ENCODE results near the gene TSSK6. TPM values are rescaled to one million over a fixed set of nuclear protein-coding genes. Genes with fewer than 3 reads are reported as not detected.

Gene TSSK6
- total RNA-seq, 4 donors from 2014 or later: 1.9 to 3.8 (median 3.0) TPM

- no peak within 1 kb of the TSS for H3K27ac ChIP-seq
- H3K27me3 ChIP-seq: no peaks in the 10 kb centered on the region
- DNase-seq (ENCODE audit: low spot score in 2 of 2): peak in 1 of 2 donors; percentile 60
- peaks cover 7% of the 10 kb centered on the region for H3K4me1 ChIP-seq
- H3K4me3 ChIP-seq: no peak within 1 kb of the TSS
- TF ChIP-seq EP300 (IDR thresholded peaks at IDR 0.05) (no peak), POLR2A (IDR thresholded peaks at IDR 0.05) (no peak)
- H3K36me3 ChIP-seq: peaks cover 43% of the 10 kb centered on the region
- WGBS: 79% methylated on average over 25 of the region's 50 CpGs
- no peaks in the 10 kb centered on the region for H3K9me3 ChIP-seq
Observed at GRCh38 chr19:19528721-19529490, 13.6 kb upstream of the TSSK6 start, which contains the start of gene YJEFN3. TSS of gene YJEFN3 (plus strand) at chr19:19528911. CDS start at chr19:19528933, 22 bp downstream.

DNA sequence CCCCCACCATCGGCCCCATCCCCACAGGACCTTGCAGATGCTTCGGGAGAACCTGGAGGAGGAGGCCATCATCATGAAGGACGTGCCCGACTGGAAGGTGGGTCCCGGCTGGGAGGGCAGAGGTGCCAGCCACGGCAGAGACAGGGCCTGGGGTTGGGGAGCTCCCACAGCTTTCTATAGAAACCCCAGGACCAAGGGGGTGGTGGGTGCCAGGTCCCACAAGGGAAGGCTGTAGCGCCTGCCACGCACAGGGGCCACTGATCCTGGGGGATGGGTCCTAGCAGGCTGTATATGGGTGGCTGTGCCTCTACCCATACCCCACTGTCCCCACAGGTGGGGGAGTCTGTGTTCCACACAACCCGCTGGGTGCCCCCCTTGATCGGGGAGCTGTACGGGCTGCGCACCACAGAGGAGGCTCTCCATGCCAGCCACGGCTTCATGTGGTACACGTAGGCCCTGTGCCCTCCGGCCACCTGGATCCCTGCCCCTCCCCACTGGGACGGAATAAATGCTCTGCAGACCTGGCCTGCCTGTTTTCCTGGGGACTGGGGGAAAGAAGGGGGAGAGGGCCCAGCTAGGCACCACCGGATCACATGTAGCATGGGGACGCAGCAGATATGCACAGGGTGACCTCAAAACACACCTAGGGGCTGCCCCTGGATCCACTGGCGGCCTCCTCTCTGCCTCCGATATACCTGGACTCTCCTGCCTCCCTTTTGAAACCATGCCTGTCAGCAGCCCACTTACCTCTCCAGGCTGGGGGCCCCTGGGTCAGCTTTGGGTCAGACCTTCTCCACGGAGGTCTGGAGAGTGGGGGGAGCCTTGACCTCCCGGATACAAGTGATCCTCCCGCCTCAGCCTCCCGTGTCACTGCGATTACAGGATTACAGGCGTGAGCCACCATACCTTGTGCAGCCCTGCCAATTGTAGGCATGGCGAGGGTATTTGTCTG is 12.6 kb upstream of the TSSK6 start:
- peak in 1 of 2 donors; percentile 57 for DNase-seq (ENCODE audit: low spot score in 2 of 2)
- Histone ChIP-seq H3K36me3 (peaks cover 44% of the 10 kb centered on the region), H3K4me1 (peaks cover 7% of the 10 kb centered on the region), H3K27ac (no peak overlapping the region), H3K27me3 (no peaks in the 10 kb centered on the region), H3K9me3 (no peaks in the 10 kb centered on the region), H3K4me3 (no peak overlapping the region)
- TF ChIP-seq EP300 (IDR thresholded peaks at IDR 0.05) (no peak), POLR2A (IDR thresholded peaks at IDR 0.05) (no peak), POLR2AphosphoS5 (IDR thresholded peaks at IDR 0.05) (no peak)
- TF ChIP-seq, protein P1, sequence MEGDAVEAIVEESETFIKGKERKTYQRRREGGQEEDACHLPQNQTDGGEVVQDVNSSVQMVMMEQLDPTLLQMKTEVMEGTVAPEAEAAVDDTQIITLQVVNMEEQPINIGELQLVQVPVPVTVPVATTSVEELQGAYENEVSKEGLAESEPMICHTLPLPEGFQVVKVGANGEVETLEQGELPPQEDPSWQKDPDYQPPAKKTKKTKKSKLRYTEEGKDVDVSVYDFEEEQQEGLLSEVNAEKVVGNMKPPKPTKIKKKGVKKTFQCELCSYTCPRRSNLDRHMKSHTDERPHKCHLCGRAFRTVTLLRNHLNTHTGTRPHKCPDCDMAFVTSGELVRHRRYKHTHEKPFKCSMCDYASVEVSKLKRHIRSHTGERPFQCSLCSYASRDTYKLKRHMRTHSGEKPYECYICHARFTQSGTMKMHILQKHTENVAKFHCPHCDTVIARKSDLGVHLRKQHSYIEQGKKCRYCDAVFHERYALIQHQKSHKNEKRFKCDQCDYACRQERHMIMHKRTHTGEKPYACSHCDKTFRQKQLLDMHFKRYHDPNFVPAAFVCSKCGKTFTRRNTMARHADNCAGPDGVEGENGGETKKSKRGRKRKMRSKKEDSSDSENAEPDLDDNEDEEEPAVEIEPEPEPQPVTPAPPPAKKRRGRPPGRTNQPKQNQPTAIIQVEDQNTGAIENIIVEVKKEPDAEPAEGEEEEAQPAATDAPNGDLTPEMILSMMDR (IDR thresholded peaks at IDR 0.05): no peak
- WGBS: 97% methylated on average over 21 of the region's 27 CpGs

DNA sequence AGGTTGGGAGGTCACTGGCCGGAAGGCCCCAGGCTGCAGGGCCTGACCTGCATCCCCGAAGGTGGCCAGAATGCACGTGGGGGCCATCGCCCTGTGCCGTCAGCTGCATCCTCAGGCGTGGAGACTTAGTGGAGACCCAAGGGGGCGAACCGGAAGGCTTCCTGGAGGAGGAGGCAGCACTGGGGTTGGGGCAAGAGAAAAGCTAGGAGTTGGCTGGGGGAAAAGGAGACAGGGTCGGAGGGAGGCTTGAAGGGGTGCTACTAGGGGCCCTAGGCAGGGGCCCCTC is 12.0 kb upstream of the TSSK6 start:
- Histone ChIP-seq H3K9me3 (no peaks in the 10 kb centered on the region), H3K4me1 (peaks cover 5% of the 10 kb centered on the region), H3K36me3 (peaks cover 44% of the 10 kb centered on the region), H3K4me3 (no peak overlapping the region), H3K27me3 (no peaks in the 10 kb centered on the region), H3K27ac (no peak overlapping the region)
- 95% methylated on average over 9 of the region's 9 CpGs for WGBS
- no peak for TF ChIP-seq POLR2AphosphoS5 (IDR thresholded peaks at IDR 0.05)
- TF ChIP-seq, protein P1 (IDR thresholded peaks at IDR 0.05): no peak
- TF ChIP-seq POLR2A (IDR thresholded peaks at IDR 0.05): no peak
- TF ChIP-seq EP300 (IDR thresholded peaks at IDR 0.05): no peak
- DNase-seq (ENCODE audit: low spot score in 2 of 2): peak in 1 of 2 donors; percentile 59

DNA sequence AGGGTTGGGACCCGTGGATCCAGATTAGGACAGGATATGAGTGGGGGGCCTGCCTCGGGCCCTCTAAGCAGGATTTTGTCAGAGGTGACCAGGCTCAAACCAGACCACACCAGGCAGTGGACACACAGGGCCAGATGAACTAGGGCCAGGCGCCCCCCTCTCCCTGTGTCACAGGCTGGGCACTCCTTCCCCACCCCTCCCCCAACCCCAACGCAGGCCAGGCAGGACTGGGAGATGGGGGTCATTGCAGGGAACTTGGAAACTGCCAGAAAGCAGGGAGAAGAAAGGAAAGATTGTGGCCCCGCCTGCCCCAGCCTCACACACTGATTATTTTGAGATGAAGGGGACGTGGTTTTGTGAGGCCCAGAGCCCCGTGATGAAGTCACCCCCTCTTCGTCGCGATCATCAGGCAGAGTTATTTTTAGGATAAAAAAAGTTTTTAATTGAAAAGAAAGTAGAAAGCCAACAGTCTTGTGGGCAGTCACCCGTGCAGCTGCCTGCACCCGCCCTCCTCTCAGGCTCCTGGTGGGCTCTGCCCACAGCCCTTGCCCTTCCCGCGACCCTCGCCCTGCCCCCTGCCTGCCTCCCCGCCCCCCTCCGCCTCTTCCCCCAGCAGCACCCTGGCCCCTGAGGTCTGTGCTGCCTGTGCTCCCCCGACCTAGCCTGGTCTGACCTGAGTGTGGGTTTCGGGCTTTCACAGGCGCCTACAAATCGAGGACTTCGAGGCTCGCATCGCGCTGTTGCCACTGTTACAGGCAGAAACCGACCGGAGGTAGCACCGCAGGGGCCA is 11.4 kb upstream of the TSSK6 start:
- no peaks in the 10 kb centered on the region for H3K27me3 ChIP-seq
- TF ChIP-seq POLR2A (IDR thresholded peaks at IDR 0.05) (no peak), POLR2AphosphoS5 (IDR thresholded peaks at IDR 0.05) (no peak), EP300 (IDR thresholded peaks at IDR 0.05) (no peak)
- TF ChIP-seq, protein P1 (IDR thresholded peaks at IDR 0.05): no peak
- peaks cover 44% of the 10 kb centered on the region for H3K36me3 ChIP-seq
- no peaks in the 10 kb centered on the region for H3K4me1 ChIP-seq
- no peak for DNase-seq (ENCODE audit: low spot score in 2 of 2)
- no peak overlapping the region for H3K27ac ChIP-seq
- no peak overlapping the region for H3K4me3 ChIP-seq
- no peaks in the 10 kb centered on the region for H3K9me3 ChIP-seq
- WGBS: 89% methylated on average over 22 of the region's 28 CpGs

DNA sequence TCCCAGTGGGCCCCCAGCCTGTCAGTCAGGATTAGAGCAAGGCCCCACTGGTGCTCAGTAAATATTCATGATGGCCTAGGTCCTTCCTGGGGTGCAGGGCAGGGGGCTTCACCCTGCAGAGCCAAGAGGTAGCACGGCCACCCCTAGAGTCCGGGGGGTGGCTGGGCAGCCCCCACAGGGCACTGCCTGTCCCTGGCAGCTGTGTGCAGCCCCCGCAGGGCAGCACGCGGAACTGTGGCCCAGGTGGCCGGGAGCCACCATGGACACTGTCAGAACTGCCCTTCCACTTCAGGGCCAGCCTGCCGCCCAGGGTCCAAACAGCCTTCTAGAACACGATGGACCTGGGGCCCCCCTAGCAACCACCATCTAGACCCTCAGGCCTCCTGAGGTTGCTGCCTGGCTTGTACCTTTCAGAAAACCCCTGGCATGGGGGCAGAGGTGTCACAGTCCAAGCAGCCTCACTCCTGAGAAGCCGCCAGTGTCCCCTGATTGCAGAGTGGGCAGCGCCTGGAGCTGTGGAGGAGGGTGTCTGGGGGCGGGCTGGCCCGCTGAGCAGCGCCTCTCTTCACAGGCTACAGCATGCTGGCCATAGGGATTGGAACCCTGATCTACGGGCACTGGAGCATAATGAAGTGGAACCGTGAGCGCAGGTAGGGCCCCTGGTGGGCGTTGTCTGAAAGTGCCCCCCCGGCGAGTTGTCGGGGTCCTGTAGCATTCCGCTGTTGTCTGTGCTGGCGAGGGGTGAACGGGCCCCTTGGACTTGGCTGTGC is 10.4 kb upstream of the TSSK6 start:
- 97% methylated on average over 11 of the region's 23 CpGs for WGBS
- Histone ChIP-seq H3K9me3 (no peaks in the 10 kb centered on the region), H3K4me1 (no peaks in the 10 kb centered on the region), H3K36me3 (peaks cover 44% of the 10 kb centered on the region), H3K27me3 (no peaks in the 10 kb centered on the region), H3K27ac (no peak overlapping the region), H3K4me3 (no peak overlapping the region)
- TF ChIP-seq POLR2A (IDR thresholded peaks at IDR 0.05): no peak
- TF ChIP-seq POLR2AphosphoS5 (IDR thresholded peaks at IDR 0.05): no peak
- TF ChIP-seq EP300 (IDR thresholded peaks at IDR 0.05): no peak
- TF ChIP-seq, protein P1 (IDR thresholded peaks at IDR 0.05): no peak
- DNase-seq (ENCODE audit: low spot score in 2 of 2): peak in 1 of 2 donors; percentile 47
